Karpas-422 (cell line): Measurements from ENCODE around the gene KLHL40. TPM values are rescaled to one million over a fixed set of nuclear protein-coding genes. Genes with fewer than 3 reads are reported as not detected.

Experiments used
- DNase-seq: peaks from one replicate; pipeline ENCODE4 v3.0.0-alpha.2; 2015
- H2AFZ ChIP-seq: fragments of 200-600 bp; sonication (generic); 2 replicates; pipeline ENCODE4 v1.6.1; 2014; ENCODE audit warnings: antibody characterized with exemption, low read length, mixed read lengths
- H3K27ac ChIP-seq: fragments of 200-600 bp; sonication (generic); 2 replicates; pipeline ENCODE4 v1.5.1; 2014; ENCODE audit warnings: mild to moderate bottlenecking, low read length, moderate library complexity
- H3K27me3 ChIP-seq: fragments of 200-600 bp; sonication (generic); 2 replicates; pipeline ENCODE4 v1.6.1; 2014; ENCODE audit warnings: low read length, mixed read lengths
- H3K36me3 ChIP-seq: fragments of 200-600 bp; sonication (generic); 2 replicates; pipeline ENCODE4 v1.6.1; 2014; ENCODE audit warnings: low read length, mixed read lengths; ENCODE audit not compliant: insufficient read depth
- H3K4me1 ChIP-seq: fragments of 200-600 bp; sonication (generic); 2 replicates; pipeline ENCODE4 v1.6.1; 2014; ENCODE audit warnings: mild to moderate bottlenecking, low read length, mixed read lengths
- H3K4me2 ChIP-seq: fragments of 200-600 bp; sonication (generic); 2 replicates; pipeline ENCODE4 v1.6.1; 2014; ENCODE audit warnings: low read length, low read depth, mild to moderate bottlenecking; ENCODE audit not compliant: poor library complexity, severe bottlenecking
- H3K4me3 ChIP-seq: fragments of 200-600 bp; sonication (generic); 2 replicates; pipeline ENCODE4 v1.5.1; 2014; ENCODE audit warnings: mild to moderate bottlenecking, antibody characterized with exemption, low read length, mixed read lengths
- H3K79me2 ChIP-seq: fragments of 200-600 bp; sonication (generic); 2 replicates; pipeline ENCODE4 v1.6.1; 2014; ENCODE audit warnings: mild to moderate bottlenecking, low read length, mixed read lengths
- H3K9ac ChIP-seq: fragments of 200-600 bp; sonication (generic); 2 replicates; pipeline ENCODE4 v1.6.0; 2014; ENCODE audit warnings: low read length
- H3K9me2 ChIP-seq: fragments of 200-600 bp; sonication (generic), shearing (Covaris generic); replicated peaks from 2 replicates; pipeline ENCODE4 v1.6.0; 2014; ENCODE audit warnings: mild to moderate bottlenecking, low read length, moderate library complexity; ENCODE audit not compliant: insufficient read depth
- H3K9me3 ChIP-seq: fragments of 300-700, 200-600 bp; sonication (generic); 2 replicates; pipeline ENCODE4 v1.6.1; 2014; ENCODE audit warnings: low read length, mixed read lengths
- H4K20me1 ChIP-seq: fragments of 200-600 bp; sonication (generic); 2 replicates; pipeline ENCODE4 v1.6.1; 2014; ENCODE audit warnings: mild to moderate bottlenecking, antibody characterized with exemption, low read length, low read depth; ENCODE audit not compliant: insufficient read depth
- total RNA-seq: library from RNA; depleted of rRNA; stranded (reverse); fragments of >200 nt; shearing (Covaris generic); gene quantifications from 2 replicates; pipeline ENCODE4 v1.2.3, GENCODE V29; 2014; ENCODE audit warnings: low replicate concordance

Gene KLHL40
- total RNA-seq, 1 experiment from 2014 or later, result not detected

GRCh38 chr3:42694366-42694765 is 9.0 kb downstream of the KLHL40 start:
- Histone ChIP-seq H3K9me3 (no peaks in the 10 kb centered on the region), H3K4me1 (peaks cover 2% of the 10 kb centered on the region; the same call in 1 of the 2 replicates), H3K4me2 (no peak overlapping the region), H3K27me3 (no peaks in the 10 kb centered on the region), H4K20me1 (no peaks in the 10 kb centered on the region), H3K9me2 (no peaks in the 10 kb centered on the region), H3K79me2 (no peaks in the 10 kb centered on the region), H3K36me3 (no peaks in the 10 kb centered on the region), H2AFZ (no peak overlapping the region), H3K27ac (no peak overlapping the region), H3K9ac (no peak overlapping the region), H3K4me3 (no peak overlapping the region)
- no peak for DNase-seq

GRCh38 chr3:42696356-42697288 is 11.3 kb downstream of the KLHL40 start:
- Histone ChIP-seq H3K4me3 (no peak overlapping the region), H2AFZ (no peak overlapping the region), H4K20me1 (0 out of 2 replicates have a peak, but pooled peaks cover under 1% of the 10 kb centered on the region), H3K4me2 (no peak overlapping the region), H3K9ac (no peak overlapping the region), H3K4me1 (peaks cover 7% of the 10 kb centered on the region; the same call in 1 of the 2 replicates), H3K27ac (no peak overlapping the region), H3K36me3 (no peaks in the 10 kb centered on the region), H3K79me2 (no peaks in the 10 kb centered on the region), H3K9me3 (no peaks in the 10 kb centered on the region), H3K27me3 (no peaks in the 10 kb centered on the region), H3K9me2 (no peaks in the 10 kb centered on the region)
- DNase-seq, result no peak

- Histone ChIP-seq H3K9me2 (no peaks in the 10 kb centered on the region), H3K4me1 (peaks cover 7% of the 10 kb centered on the region; the same call in 1 of the 2 replicates), H4K20me1 (0 out of 2 replicates have a peak, but pooled peaks cover 4% of the 10 kb centered on the region), H3K27me3 (no peaks in the 10 kb centered on the region), H3K79me2 (no peaks in the 10 kb centered on the region), H3K36me3 (no peaks in the 10 kb centered on the region), H3K4me2 (no peak overlapping the region), H3K9me3 (no peaks in the 10 kb centered on the region), H3K27ac (no peak overlapping the region), H3K9ac (no peak overlapping the region), H3K4me3 (no peak overlapping the region), H2AFZ (no peak overlapping the region)
- DNase-seq, result no peak
Measured at GRCh38 chr3:42697289-42698051, 12.1 kb downstream of the KLHL40 start.

- Histone ChIP-seq H3K4me1 (peaks cover 7% of the 10 kb centered on the region; the same call in 1 of the 2 replicates), H4K20me1 (0 out of 2 replicates have a peak, but pooled peaks cover 4% of the 10 kb centered on the region), H3K4me3 (no peak overlapping the region), H3K36me3 (no peaks in the 10 kb centered on the region), H2AFZ (no peak overlapping the region), H3K27ac (no peak overlapping the region), H3K9ac (no peak overlapping the region), H3K9me2 (no peaks in the 10 kb centered on the region), H3K27me3 (no peaks in the 10 kb centered on the region), H3K79me2 (no peaks in the 10 kb centered on the region), H3K9me3 (no peaks in the 10 kb centered on the region), H3K4me2 (no peak overlapping the region)
- DNase-seq, result no peak
Measured at GRCh38 chr3:42698216-42698910, 13.0 kb downstream of the KLHL40 start.

GRCh38 chr3:42698911-42699230 is 13.5 kb downstream of the KLHL40 start:
- Histone ChIP-seq H3K27me3 (no peaks in the 10 kb centered on the region), H3K4me1 (peaks cover 7% of the 10 kb centered on the region; the same call in 1 of the 2 replicates), H2AFZ (no peak overlapping the region), H3K4me2 (no peak overlapping the region), H3K9me3 (no peaks in the 10 kb centered on the region), H3K27ac (no peak overlapping the region), H3K9me2 (no peaks in the 10 kb centered on the region), H3K36me3 (no peaks in the 10 kb centered on the region), H3K9ac (no peak overlapping the region), H4K20me1 (0 out of 2 replicates have a peak, but pooled peaks cover 4% of the 10 kb centered on the region), H3K4me3 (no peak overlapping the region), H3K79me2 (no peaks in the 10 kb centered on the region)
- no peak for DNase-seq

GRCh38 chr3:42699511-42699971 is 14.2 kb downstream of the KLHL40 start:
- Histone ChIP-seq H3K27ac (no peak overlapping the region), H3K9me3 (no peaks in the 10 kb centered on the region), H3K4me1 (peaks cover 7% of the 10 kb centered on the region; the same call in 1 of the 2 replicates), H3K79me2 (no peaks in the 10 kb centered on the region), H3K9ac (no peak overlapping the region), H3K36me3 (no peaks in the 10 kb centered on the region), H2AFZ (no peak overlapping the region), H3K4me2 (no peak overlapping the region), H3K27me3 (no peaks in the 10 kb centered on the region), H3K9me2 (no peaks in the 10 kb centered on the region), H4K20me1 (0 out of 2 replicates have a peak, but pooled peaks cover 4% of the 10 kb centered on the region), H3K4me3 (no peak overlapping the region)
- DNase-seq, result no peak

GRCh38 chr3:42700366-42701288 is 15.3 kb downstream of the KLHL40 start:
- H3K9me3 ChIP-seq, result no peaks in the 10 kb centered on the region
- H4K20me1 ChIP-seq, result 0 out of 2 replicates have a peak, but pooled peaks cover 4% of the 10 kb centered on the region
- H3K9ac ChIP-seq, result no peak overlapping the region
- H3K36me3 ChIP-seq, result no peaks in the 10 kb centered on the region
- no peaks in the 10 kb centered on the region for H3K27me3 ChIP-seq
- H3K4me3 ChIP-seq, result no peak overlapping the region
- peaks cover 7% of the 10 kb centered on the region; the same call in 1 of the 2 replicates for H3K4me1 ChIP-seq
- H3K79me2 ChIP-seq, result no peaks in the 10 kb centered on the region
- no peak overlapping the region for H3K4me2 ChIP-seq
- H3K27ac ChIP-seq, result no peak overlapping the region
- no peaks in the 10 kb centered on the region for H3K9me2 ChIP-seq
- no peak overlapping the region for H2AFZ ChIP-seq
- DNase-seq, result no peak
